Measurements from ENCODE around the gene RAB8B.

RAB8B gene

DNA sequence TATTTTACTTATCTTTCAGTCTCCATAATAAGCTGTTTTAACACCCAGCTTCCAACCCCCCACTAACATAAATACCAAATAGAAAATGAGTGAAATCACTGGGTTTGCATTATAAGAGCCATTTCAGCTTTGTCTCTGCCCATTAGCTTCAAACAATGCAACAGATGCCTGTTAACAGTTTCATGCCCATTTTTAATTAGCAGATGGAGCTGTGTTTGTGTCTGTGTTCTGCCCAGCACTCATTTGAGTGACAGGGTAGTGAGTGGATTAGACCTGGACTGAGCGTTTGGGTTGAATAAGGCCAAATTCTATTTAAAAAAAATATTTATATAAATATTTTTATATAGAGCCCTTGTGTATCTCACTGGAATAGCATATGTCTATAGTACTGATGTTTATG, 7.4 kb downstream of the RAB8B start:
- H3K4me3 ChIP-seq (ENCODE audit: low read depth, low read length), result no peak overlapping the region
- peak overlapping the region; percentile 64 for H3K27ac ChIP-seq
- H3K27me3 ChIP-seq (ENCODE audit: insufficient read depth, low read depth, severe bottlenecking), result no peaks in the 10 kb centered on the region
- peak; percentile 28 for DNase-seq
- no peaks in the 10 kb centered on the region for H3K9me3 ChIP-seq (ENCODE audit: severe bottlenecking)
- TF ChIP-seq, protein P1, sequence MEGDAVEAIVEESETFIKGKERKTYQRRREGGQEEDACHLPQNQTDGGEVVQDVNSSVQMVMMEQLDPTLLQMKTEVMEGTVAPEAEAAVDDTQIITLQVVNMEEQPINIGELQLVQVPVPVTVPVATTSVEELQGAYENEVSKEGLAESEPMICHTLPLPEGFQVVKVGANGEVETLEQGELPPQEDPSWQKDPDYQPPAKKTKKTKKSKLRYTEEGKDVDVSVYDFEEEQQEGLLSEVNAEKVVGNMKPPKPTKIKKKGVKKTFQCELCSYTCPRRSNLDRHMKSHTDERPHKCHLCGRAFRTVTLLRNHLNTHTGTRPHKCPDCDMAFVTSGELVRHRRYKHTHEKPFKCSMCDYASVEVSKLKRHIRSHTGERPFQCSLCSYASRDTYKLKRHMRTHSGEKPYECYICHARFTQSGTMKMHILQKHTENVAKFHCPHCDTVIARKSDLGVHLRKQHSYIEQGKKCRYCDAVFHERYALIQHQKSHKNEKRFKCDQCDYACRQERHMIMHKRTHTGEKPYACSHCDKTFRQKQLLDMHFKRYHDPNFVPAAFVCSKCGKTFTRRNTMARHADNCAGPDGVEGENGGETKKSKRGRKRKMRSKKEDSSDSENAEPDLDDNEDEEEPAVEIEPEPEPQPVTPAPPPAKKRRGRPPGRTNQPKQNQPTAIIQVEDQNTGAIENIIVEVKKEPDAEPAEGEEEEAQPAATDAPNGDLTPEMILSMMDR (IDR thresholded peaks at IDR 0.05; ENCODE audit: low read depth, low read length), result no peak
- no peaks in the 10 kb centered on the region; the same call in 1 of the 2 replicates for H3K36me3 ChIP-seq

DNA sequence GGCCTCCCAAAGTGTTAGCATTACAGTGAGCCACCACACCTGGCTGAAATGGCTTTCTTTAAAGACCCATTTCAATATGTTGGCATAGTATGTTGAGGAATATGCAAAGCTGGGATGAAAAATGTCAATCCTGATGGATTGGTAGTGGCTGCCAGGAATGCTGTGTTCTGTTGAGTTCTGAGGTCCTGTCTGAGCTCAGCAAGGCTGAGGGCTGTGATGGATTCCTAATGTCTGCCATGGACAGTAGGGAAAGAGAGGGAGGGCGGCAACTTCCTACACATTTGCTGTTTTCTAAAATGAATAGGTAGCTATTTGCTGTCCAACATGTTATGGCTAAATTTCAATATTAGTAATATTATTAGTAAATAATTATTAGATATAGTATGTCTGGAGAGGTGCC, 8.2 kb downstream of the RAB8B start:
- Histone ChIP-seq H3K36me3 (no peaks in the 10 kb centered on the region; the same call in 1 of the 2 replicates), H3K4me3 (ENCODE audit: low read depth, low read length) (no peak overlapping the region), H3K27ac (no peak overlapping the region), H3K27me3 (ENCODE audit: insufficient read depth, low read depth, severe bottlenecking) (no peaks in the 10 kb centered on the region), H3K9me3 (ENCODE audit: severe bottlenecking) (no peaks in the 10 kb centered on the region)
- TF ChIP-seq, protein P1 (IDR thresholded peaks at IDR 0.05; ENCODE audit: low read depth, low read length), result no peak
- DNase-seq, result no peak

DNA sequence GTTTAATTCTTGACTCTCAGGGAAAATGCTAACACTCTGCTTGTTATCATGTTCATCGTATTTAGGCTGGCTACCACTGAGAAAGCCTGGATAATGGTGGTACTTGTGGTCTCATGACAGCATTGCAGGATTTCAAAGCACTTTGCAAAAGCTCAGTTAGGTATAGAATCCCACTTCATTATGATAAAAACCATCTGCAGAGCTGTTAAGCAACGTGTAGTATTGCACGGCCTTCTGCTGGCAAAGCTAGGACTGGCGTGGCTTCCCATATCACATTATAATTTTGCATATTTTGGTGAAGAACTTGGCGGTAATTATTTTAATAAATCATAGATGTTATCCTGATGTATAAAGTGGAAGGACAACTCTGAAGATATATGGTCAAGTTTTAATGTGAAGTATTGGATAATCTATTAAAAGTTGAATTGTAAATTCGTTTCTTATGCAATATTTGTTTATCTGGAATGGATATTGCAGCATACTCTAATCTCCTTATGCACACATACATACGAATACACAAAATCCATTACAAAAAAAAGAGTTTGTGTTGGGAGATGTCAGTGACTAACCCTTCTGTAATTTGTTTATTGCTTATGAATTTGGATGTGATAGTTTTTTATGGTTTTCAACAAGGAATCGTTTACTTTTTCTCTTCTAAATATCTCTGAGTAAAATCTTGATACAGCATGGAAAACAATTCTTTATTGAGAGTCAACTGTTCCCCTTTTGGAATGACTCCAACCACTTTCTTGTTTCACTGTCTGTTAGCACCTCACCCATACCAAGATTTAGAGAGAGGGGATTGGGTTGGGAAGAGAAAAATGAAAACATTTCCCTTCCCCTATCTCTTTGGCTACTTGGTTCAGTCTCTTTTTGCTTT, 9.2 kb downstream of the RAB8B start:
- no peak for DNase-seq
- H3K36me3 ChIP-seq, result no peaks in the 10 kb centered on the region; the same call in 1 of the 2 replicates

DNA sequence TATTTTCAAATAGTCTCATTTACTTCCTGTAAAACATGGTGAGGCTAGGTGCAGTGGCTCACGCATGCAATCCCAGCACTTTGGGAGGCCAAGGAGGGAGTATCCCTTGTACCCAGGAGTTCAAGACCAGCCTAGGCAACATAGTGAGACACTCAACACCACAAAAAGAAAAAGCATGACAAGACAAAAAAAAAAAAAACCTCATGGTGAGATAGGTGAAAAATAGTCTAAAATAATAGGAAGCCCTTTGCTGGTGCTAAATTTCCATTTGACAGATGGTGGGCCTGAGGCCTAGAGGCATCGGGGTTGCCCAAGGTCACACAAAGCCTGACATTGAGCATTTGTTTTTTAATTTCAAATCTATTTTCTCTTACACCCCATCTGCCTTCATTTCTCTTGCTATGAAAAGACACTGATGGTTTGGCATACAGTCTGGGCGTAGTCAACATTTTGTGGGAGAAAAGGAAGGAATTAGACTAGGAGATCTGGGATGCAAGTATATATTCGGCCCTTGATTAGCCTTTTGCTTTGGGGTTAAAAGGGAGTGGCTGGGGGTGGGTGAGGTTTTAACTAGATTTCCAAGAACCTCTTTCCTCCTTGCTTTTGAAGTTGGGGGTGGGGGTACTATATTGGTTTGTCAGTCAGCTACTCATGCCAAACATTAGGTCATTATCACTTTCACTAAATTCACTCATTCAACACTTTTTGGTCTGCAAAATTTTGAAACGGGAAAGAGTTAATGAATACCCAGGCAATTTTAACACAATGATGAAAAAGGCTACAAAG, 11.3 kb downstream of the RAB8B start:
- Histone ChIP-seq H3K36me3 (no peaks in the 10 kb centered on the region; the same call in 1 of the 2 replicates), H3K4me3 (ENCODE audit: low read depth, low read length) (no peak overlapping the region), H3K27me3 (ENCODE audit: insufficient read depth, low read depth, severe bottlenecking) (no peaks in the 10 kb centered on the region), H3K9me3 (ENCODE audit: severe bottlenecking) (no peaks in the 10 kb centered on the region), H3K27ac (no peak overlapping the region)
- TF ChIP-seq, protein P1 (IDR thresholded peaks at IDR 0.05; ENCODE audit: low read depth, low read length), result no peak
- no peak for DNase-seq

More for the DNA sequence above, 9.2 kb downstream of the RAB8B start:
- Histone ChIP-seq H3K27ac (no peak overlapping the region), H3K4me3 (ENCODE audit: low read depth, low read length) (no peak overlapping the region), H3K9me3 (ENCODE audit: severe bottlenecking) (no peaks in the 10 kb centered on the region), H3K27me3 (ENCODE audit: insufficient read depth, low read depth, severe bottlenecking) (no peaks in the 10 kb centered on the region)
- TF ChIP-seq, protein P1 (IDR thresholded peaks at IDR 0.05; ENCODE audit: low read depth, low read length), result no peak

DNA sequence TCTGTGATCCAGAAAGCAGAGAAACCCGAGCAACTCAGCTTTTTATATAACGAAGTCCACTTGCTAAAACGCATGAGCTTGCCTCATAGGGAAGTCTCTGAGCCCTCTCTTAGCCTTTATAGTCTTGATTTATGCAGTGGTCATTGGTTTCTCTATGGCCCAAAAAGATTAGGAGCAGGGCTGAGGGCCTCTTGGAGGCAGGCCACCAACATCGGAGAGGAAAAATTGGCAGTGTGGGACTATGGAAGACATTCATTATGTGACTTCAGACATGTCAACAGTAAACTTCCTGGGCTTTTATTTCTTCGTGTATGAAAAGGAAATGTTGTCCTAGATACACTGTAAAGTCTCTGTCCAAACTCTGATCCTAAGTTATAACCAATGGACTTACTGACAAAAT, 13.5 kb downstream of the RAB8B start:
- TF ChIP-seq, protein P1 (IDR thresholded peaks at IDR 0.05; ENCODE audit: low read depth, low read length), result no peak
- Histone ChIP-seq H3K9me3 (ENCODE audit: severe bottlenecking) (no peaks in the 10 kb centered on the region), H3K4me3 (ENCODE audit: low read depth, low read length) (no peak overlapping the region), H3K27me3 (ENCODE audit: insufficient read depth, low read depth, severe bottlenecking) (no peaks in the 10 kb centered on the region), H3K27ac (no peak overlapping the region), H3K36me3 (no peaks in the 10 kb centered on the region; the same call in 1 of the 2 replicates)
- no peak for DNase-seq

All from WERI-Rb-1 (cell line).